H1 (cell line): Measurements from ENCODE around the gene RFK. TPM values are rescaled to one million over a fixed set of nuclear protein-coding genes. Genes with fewer than 3 reads are reported as not detected.

Source experiments
- CTCF ChIA-PET: fragments of 300-600 bp; sonication (Branson Sonifier 250); formaldehyde crosslinking; loops from one replicate; lab custom pipeline; 2021; ENCODE audit not compliant: partially characterized antibody; lab: Charles Lee
- POLR2A ChIA-PET: fragments of 300-600 bp; sonication (Branson Sonifier 250); formaldehyde crosslinking; loops from one replicate; lab custom pipeline; 2021; ENCODE audit warnings: inconsistent platforms; ENCODE audit not compliant: partially characterized antibody; lab: Charles Lee
- DNase-seq, 2 experiments: peaks; one replicate each; pipeline versions ENCODE4 v3.0.0 to v3.0.0-alpha.2; 2010 to 2022; ENCODE audit warnings: low spot score in 2 of 2, low read depth in 1 of 2, mixed read lengths in 1 of 2
- FAIRE-seq: peaks from 2 replicates; lab custom pipeline; 2011; peaks lifted over from hg19 to GRCh38; lab: Jason Lieb, UNC
- H2AFZ ChIP-seq: 2 replicates; pipeline ENCODE4 v1.8.1; 2012; ENCODE audit warnings: low read length, inconsistent platforms
- H2AK5ac ChIP-seq: 2 replicates; pipeline ENCODE4 v1.6.1; 2013; ENCODE audit warnings: low read depth, low read length
- H2BK120ac ChIP-seq: replicated peaks from 2 replicates; pipeline ENCODE3; 2013; ENCODE audit warnings: low read depth, low read length, inconsistent platforms
- H2BK12ac ChIP-seq: 2 replicates; pipeline ENCODE4 v1.6.1; 2013; ENCODE audit warnings: low read depth, low read length
- H2BK15ac ChIP-seq: 2 replicates; pipeline ENCODE4 v1.6.1; 2013; ENCODE audit warnings: low read length
- H2BK20ac ChIP-seq: 2 replicates; pipeline ENCODE4 v1.6.1; 2013; ENCODE audit warnings: low read length
- H2BK5ac ChIP-seq: 2 replicates; pipeline ENCODE4 v1.6.1; 2013; ENCODE audit warnings: low read depth, low read length
- H3K14ac ChIP-seq: 2 replicates; pipeline ENCODE4 v1.6.1; 2013; ENCODE audit warnings: inconsistent platforms; ENCODE audit not compliant: insufficient read length
- H3K18ac ChIP-seq: 2 replicates; pipeline ENCODE4 v1.6.1; 2013; ENCODE audit warnings: low read length; ENCODE audit errors: extremely low read depth
- H3K23ac ChIP-seq: 2 replicates; pipeline ENCODE4 v1.6.1; 2013; ENCODE audit warnings: inconsistent platforms; ENCODE audit not compliant: insufficient read length
- H3K23me2 ChIP-seq: 2 replicates; pipeline ENCODE4 v1.6.1; 2013; ENCODE audit warnings: low read depth, low read length
- H3K27ac ChIP-seq: 2 replicates; pipeline ENCODE4 v1.6.1; 2011; ENCODE audit warnings: low read depth, low read length, inconsistent platforms
- H3K27me3 ChIP-seq, 4 experiments: replicated peaks in 1 of 4; 1 replicate in 1 of 4; 2 replicates in 3 of 4; pipeline versions ENCODE4 v1.6.1 to v1.8.1; 2011 to 2013; ENCODE audit warnings: low read length in 3 of 4, mild to moderate bottlenecking in 3 of 4, inconsistent platforms in 2 of 4, mixed read lengths in 2 of 4, moderate library complexity in 1 of 4; ENCODE audit not compliant: control insufficient read depth in 3 of 4, insufficient read depth in 3 of 4; ENCODE audit errors: extremely low read depth in 1 of 4
- H3K36me3 ChIP-seq, 4 experiments: 2 replicates each; pipeline versions ENCODE4 v1.6.1 to v1.8.1; 2011 to 2013; ENCODE audit warnings: mild to moderate bottlenecking in 4 of 4, low read length in 3 of 4, moderate library complexity in 2 of 4, control low read depth in 1 of 4, inconsistent platforms in 1 of 4; ENCODE audit not compliant: insufficient read depth in 4 of 4, control insufficient read depth in 2 of 4
- H3K4ac ChIP-seq: replicated peaks from 2 replicates; pipeline ENCODE3; 2013; ENCODE audit warnings: low read length, low read depth, mixed read lengths, inconsistent platforms; ENCODE audit not compliant: insufficient read length
- H3K4me1 ChIP-seq, 4 experiments: replicated peaks in 1 of 4; 1 replicate in 1 of 4; 2 replicates in 3 of 4; pipeline versions ENCODE4 v1.6.1 to v1.8.1; 2011 to 2013; ENCODE audit warnings: low read length in 3 of 4, inconsistent platforms in 2 of 4, mixed read lengths in 1 of 4; ENCODE audit not compliant: insufficient read depth in 4 of 4, control insufficient read depth in 3 of 4
- H3K4me2 ChIP-seq, 2 experiments: 2 replicates each; pipeline versions ENCODE4 v1.6.1 to v1.8.1; 2011 to 2013; ENCODE audit warnings: low read depth in 2 of 2, low read length in 2 of 2, control low read depth in 1 of 2, inconsistent platforms in 1 of 2, mild to moderate bottlenecking in 1 of 2; ENCODE audit not compliant: insufficient read depth in 1 of 2
- H3K4me3 ChIP-seq, 4 experiments: fragments of 200-600, 300-600 bp in 1 of 4; sonication (generic), shearing (Covaris generic), sonication (Bioruptor Twin) in 1 of 4; 2 replicates each; pipeline versions ENCODE4 v1.5.1 to v1.8.1; 2011 to 2016; ENCODE audit warnings: low read length in 4 of 4, low read depth in 3 of 4, control low read depth in 2 of 4, inconsistent platforms in 2 of 4, mild to moderate bottlenecking in 2 of 4, mixed read lengths in 1 of 4, moderate library complexity in 1 of 4; ENCODE audit not compliant: insufficient read depth in 2 of 4; ENCODE audit errors: extremely low read depth in 1 of 4
- H3K56ac ChIP-seq: replicated peaks from 2 replicates; pipeline ENCODE3; 2013; ENCODE audit warnings: low read depth, mild to moderate bottlenecking, mixed read lengths, low read length, inconsistent platforms; ENCODE audit not compliant: insufficient read length
- H3K79me1 ChIP-seq: 2 replicates; pipeline ENCODE4 v1.6.1; 2013; ENCODE audit warnings: low read depth, low read length, control low read depth
- H3K79me2 ChIP-seq, 2 experiments: 2 replicates each; pipeline versions ENCODE4 v1.6.1 to v1.8.1; 2012 to 2013; ENCODE audit warnings: low read length in 2 of 2, mild to moderate bottlenecking in 2 of 2, inconsistent platforms in 1 of 2; ENCODE audit not compliant: insufficient read depth in 2 of 2, control insufficient read depth in 1 of 2
- H3K9ac ChIP-seq, 4 experiments: replicated peaks in 1 of 4; 1 replicate in 1 of 4; 2 replicates in 3 of 4; pipeline versions ENCODE4 v1.6.1 to v1.8.1; 2011 to 2013; ENCODE audit warnings: low read depth in 3 of 4, low read length in 3 of 4, control low read depth in 2 of 4, mild to moderate bottlenecking in 2 of 4, moderate library complexity in 2 of 4, inconsistent platforms in 1 of 4; ENCODE audit errors: extremely low read depth in 1 of 4
- H3K9me3 ChIP-seq, 2 experiments: 2 replicates each; pipeline versions ENCODE4 v1.6.1 to v1.8.1; 2012 to 2013; ENCODE audit warnings: mild to moderate bottlenecking in 2 of 2, moderate library complexity in 2 of 2, control low read depth in 1 of 2, inconsistent platforms in 1 of 2, low read depth in 1 of 2, low read length in 1 of 2, mixed read lengths in 1 of 2; ENCODE audit not compliant: insufficient read depth in 2 of 2
- H4K20me1 ChIP-seq, 2 experiments: replicated peaks in 1 of 2; 2 replicates each; pipeline versions ENCODE3 to v1.8.1; 2011 to 2013; ENCODE audit warnings: inconsistent platforms in 2 of 2, low read length in 2 of 2, mild to moderate bottlenecking in 1 of 2; ENCODE audit not compliant: insufficient read depth in 2 of 2, control insufficient read depth in 1 of 2
- H4K5ac ChIP-seq: 2 replicates; pipeline ENCODE4 v1.6.1; 2013; ENCODE audit warnings: low read length, low read depth, mixed read lengths, inconsistent platforms; ENCODE audit not compliant: insufficient read length
- H4K8ac ChIP-seq: 2 replicates; pipeline ENCODE4 v1.8.0; 2013; ENCODE audit warnings: mild to moderate bottlenecking, moderate library complexity, low read length, inconsistent platforms; ENCODE audit not compliant: insufficient read depth; ENCODE audit errors: extremely low read depth
- H4K91ac ChIP-seq: replicated peaks from 2 replicates; pipeline ENCODE3; 2013; ENCODE audit warnings: low read length, mixed read lengths, inconsistent platforms; ENCODE audit not compliant: insufficient read length
- ASH2L ChIP-seq: fragments of 200-600, 300-600 bp; sonication (generic); IDR thresholded peaks from one replicate; pipeline ENCODE4 v1.7.1; 2017; ENCODE audit warnings: low read length
- CHD2 ChIP-seq: IDR thresholded peaks from 2 replicates; pipeline ENCODE4 v1.6.1; 2012; ENCODE audit warnings: low read length, improper control_type of control experiment
- GABPA ChIP-seq: IDR thresholded peaks from 2 replicates; pipeline ENCODE4 v1.6.1; 2011; ENCODE audit warnings: mild to moderate bottlenecking, low read length, moderate library complexity, borderline replicate concordance; ENCODE audit not compliant: insufficient read depth
- KDM1A ChIP-seq: fragments of 200-600, 300-600 bp; sonication (generic); IDR thresholded peaks from 2 replicates; pipeline ENCODE4 v1.7.1; 2016; ENCODE audit warnings: mild to moderate bottlenecking, low read length, borderline replicate concordance
- PHF8 ChIP-seq: fragments of 200-600 bp; sonication (generic); conservative IDR thresholded peaks from 2 replicates; pipeline ENCODE4 v1.7.1; 2012; ENCODE audit warnings: low read depth, mild to moderate bottlenecking, inconsistent platforms, low read length, moderate library complexity
- RBBP5 ChIP-seq: IDR thresholded peaks from 2 replicates; pipeline ENCODE4 v1.7.1; 2012; ENCODE audit warnings: low read depth, mild to moderate bottlenecking, inconsistent platforms, low read length, moderate library complexity, borderline replicate concordance
- RFX5 ChIP-seq: IDR thresholded peaks from 2 replicates; pipeline ENCODE4 v1.6.1; 2011; ENCODE audit warnings: low read depth, low read length, improper control_type of control experiment, borderline replicate concordance
- SIRT6 ChIP-seq: IDR thresholded peaks from one replicate; pipeline ENCODE4 v1.7.1; 2012; ENCODE audit warnings: low read length, inconsistent platforms
- YY1 ChIP-seq: IDR thresholded peaks from 2 replicates; pipeline ENCODE4 v1.6.1; 2011; ENCODE audit warnings: low read depth, mild to moderate bottlenecking, low read length
- ZNF274 ChIP-seq: IDR thresholded peaks from 2 replicates; pipeline ENCODE4 v1.7.0; 2012; ENCODE audit warnings: low read length, borderline replicate concordance; ENCODE audit errors: extremely low read depth
- WGBS, 2 experiments: shearing (Covaris generic) in 1 of 2; methylation state at CpG; one replicate each; pipeline versions ENCODE4 v1.1.6 to v1.1.7; 2013 to 2015; ENCODE audit warnings: low lambda C conversion rate in 2 of 2, mixed read lengths in 2 of 2, inconsistent platforms in 1 of 2, low coverage in 1 of 2, missing lambda C conversion rate in 1 of 2; ENCODE audit not compliant: insufficient replicate concordance in 2 of 2, insufficient coverage in 1 of 2, insufficient read length in 1 of 2; ENCODE audit errors: extremely low coverage in 1 of 2, missing lambda C conversion rate in 1 of 2; 5-methylcytosine and 5-hydroxymethylcytosine counted together
- polyA plus RNA-seq, 7 experiments: library from polyadenylated mRNA; depleted of rRNA in 3 of 7; stranded (reverse) in 5 of 7; unstranded in 2 of 7; fragments of >200 nt in 5 of 7; fragments of 200-250 nt in 2 of 7; gene quantifications; 1 replicate in 5 of 7; 2 replicates in 1 of 7; 4 replicates in 1 of 7; pipeline versions ENCODE4 v1.2.1 to v1.2.3, GENCODE V29; 2011 to 2013; ENCODE audit warnings: missing spikeins in 2 of 7, mixed read lengths in 2 of 7
- total RNA-seq: library from RNA; stranded (reverse); fragmentation: NEBNext Ultra II Directional; extraction: Animal tissue kit (Norgen Biotek cat#: 25700); gene quantifications from 2 replicates; pipeline ENCODE4 v1.2.1, GENCODE V29; 2021
- TF ChIP-seq, protein P1 (sequence below): IDR thresholded peaks from 2 replicates; pipeline ENCODE4 v1.6.1; 2011; ENCODE audit warnings: low read length, improper control_type of control experiment
- TF ChIP-seq, protein P2 (sequence below): IDR thresholded peaks from 2 replicates; pipeline ENCODE4 v1.6.1; 2012; ENCODE audit warnings: inconsistent platforms

Gene RFK
- total and polyA plus RNA-seq, 2 of the 8 experiments (the other 6 are each of a cell fraction or from before 2014, with no cell fraction given): 4.3 to 10.6 TPM

DNA sequence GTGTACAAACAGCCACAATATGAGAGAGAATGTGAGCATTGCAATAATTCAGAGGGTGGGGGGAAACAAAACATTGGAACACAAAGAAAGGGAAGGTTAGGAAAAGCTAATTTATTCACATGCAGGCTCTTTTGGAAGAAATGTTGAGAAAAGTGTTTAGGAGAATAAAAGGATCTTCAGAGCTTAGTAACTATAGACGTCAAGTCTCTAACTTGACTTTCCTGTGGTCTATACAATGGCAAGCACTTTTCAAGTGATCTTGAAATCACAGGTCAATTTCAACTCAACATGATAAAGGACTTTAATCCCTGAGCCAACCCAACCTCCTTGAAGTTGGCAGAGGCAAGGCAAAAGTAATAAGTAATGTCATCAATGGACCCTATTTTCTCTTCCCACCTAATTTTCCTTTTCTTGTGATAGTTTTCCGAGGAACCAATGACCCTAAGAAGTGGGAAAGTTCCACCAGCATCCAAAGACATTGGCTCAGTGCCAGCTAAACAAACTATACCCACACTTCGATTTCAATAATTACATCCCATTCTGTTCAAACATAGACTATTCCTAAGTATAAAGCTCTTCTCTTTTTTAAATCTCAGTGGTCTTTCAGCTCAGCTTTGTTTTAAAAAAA, 23.7 kb downstream of the RFK start:
- H2AK5ac ChIP-seq: no peak overlapping the region
- H3K9me3 ChIP-seq: no peaks in the 10 kb centered on the region
- H3K4me1 ChIP-seq: 0 out of 7 replicates have a peak, but pooled peaks cover 0 to 2% (median 0%) of the 10 kb centered on the region in 4 experiments
- H3K23ac ChIP-seq: no peak overlapping the region
- no peak overlapping the region for H4K8ac ChIP-seq
- no peak overlapping the region for H3K18ac ChIP-seq
- H3K27me3 ChIP-seq: no peaks in the 10 kb centered on the region
- H3K36me3 ChIP-seq: no peaks in the 10 kb centered on the region
- H2BK5ac ChIP-seq: no peak overlapping the region
- H2BK15ac ChIP-seq: no peak overlapping the region
- no peaks in the 10 kb centered on the region for H3K79me2 ChIP-seq
- no peak overlapping the region for H2BK12ac ChIP-seq
- ChIA-PET CTCF (interaction anchor here (1.2 to 1.4 kb wide), 3 partner anchors 11 to 24 kb away, joined by 3 to 5 read pairs (median 4); partner anchors contain the start of gene RFK), POLR2A (interaction anchor here (0.6 kb wide), 1 partner anchor 18 kb away, joined by 3 read pairs; no protein-coding TSS in a partner anchor)
- H2BK20ac ChIP-seq: no peak overlapping the region
- WGBS, 2 experiments: 92 to 100% methylated on average over 1 to 3 of the region's 3 CpGs
- H3K27ac ChIP-seq: no peak overlapping the region
- no peak overlapping the region for H4K91ac ChIP-seq
- DNase-seq (no peak), FAIRE-seq (no peak)
- no peak overlapping the region for H3K4me2 ChIP-seq
- no peak overlapping the region for H3K56ac ChIP-seq
- H4K20me1 ChIP-seq: no peaks in the 10 kb centered on the region
- H3K23me2 ChIP-seq: no peaks in the 10 kb centered on the region
- H2AFZ ChIP-seq: no peak overlapping the region
- H2BK120ac ChIP-seq: no peak overlapping the region
- no peak overlapping the region for H3K4ac ChIP-seq
- H3K9ac ChIP-seq: no peak overlapping the region
- H3K14ac ChIP-seq: no peak overlapping the region
- no peak overlapping the region for H4K5ac ChIP-seq
- no peaks in the 10 kb centered on the region for H3K79me1 ChIP-seq
- H3K4me3 ChIP-seq: no peak overlapping the region
- TF ChIP-seq RFX5 (no peak), CHD2 (no peak), GABPA (no peak), SIRT6 (no peak), ASH2L (no peak), YY1 (no peak), RBBP5 (no peak), ZNF274 (no peak), KDM1A (no peak), PHF8 (no peak)
- TF ChIP-seq, protein P1, sequence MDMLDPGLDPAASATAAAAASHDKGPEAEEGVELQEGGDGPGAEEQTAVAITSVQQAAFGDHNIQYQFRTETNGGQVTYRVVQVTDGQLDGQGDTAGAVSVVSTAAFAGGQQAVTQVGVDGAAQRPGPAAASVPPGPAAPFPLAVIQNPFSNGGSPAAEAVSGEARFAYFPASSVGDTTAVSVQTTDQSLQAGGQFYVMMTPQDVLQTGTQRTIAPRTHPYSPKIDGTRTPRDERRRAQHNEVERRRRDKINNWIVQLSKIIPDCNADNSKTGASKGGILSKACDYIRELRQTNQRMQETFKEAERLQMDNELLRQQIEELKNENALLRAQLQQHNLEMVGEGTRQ: no peak
- TF ChIP-seq, protein P2, sequence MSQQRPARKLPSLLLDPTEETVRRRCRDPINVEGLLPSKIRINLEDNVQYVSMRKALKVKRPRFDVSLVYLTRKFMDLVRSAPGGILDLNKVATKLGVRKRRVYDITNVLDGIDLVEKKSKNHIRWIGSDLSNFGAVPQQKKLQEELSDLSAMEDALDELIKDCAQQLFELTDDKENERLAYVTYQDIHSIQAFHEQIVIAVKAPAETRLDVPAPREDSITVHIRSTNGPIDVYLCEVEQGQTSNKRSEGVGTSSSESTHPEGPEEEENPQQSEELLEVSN: no peak
